GM15510 (cell line): ENCODE measurements around the gene SYNE2.

Experiments used
- POLR2A ChIP-seq: IDR thresholded peaks from 3 replicates; pipeline ENCODE4 v1.6.1; 2011; ENCODE audit warnings: borderline replicate concordance; ENCODE audit not compliant: insufficient read length; ENCODE audit errors: extremely low read depth

SYNE2 gene

DNA sequence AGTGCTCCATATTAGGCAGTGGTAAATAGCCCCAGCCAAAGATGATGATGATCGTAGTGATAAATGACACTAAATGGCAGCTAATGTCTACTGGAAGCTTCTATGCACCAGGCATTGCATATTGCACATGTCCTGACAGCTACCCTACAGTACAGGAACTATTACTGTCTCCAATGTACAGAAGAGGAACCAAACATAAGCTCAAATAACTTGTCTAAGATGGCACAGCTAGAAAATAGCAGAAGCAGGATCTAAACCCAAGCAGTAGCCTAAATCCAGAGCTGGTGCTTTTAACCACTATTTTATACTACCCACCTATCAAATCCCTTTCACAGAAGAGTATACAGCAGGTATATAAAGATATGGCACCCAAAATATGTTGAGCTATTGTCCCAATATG lies 412.4 kb downstream of the SYNE2 start:
- no peak for TF ChIP-seq POLR2A

DNA sequence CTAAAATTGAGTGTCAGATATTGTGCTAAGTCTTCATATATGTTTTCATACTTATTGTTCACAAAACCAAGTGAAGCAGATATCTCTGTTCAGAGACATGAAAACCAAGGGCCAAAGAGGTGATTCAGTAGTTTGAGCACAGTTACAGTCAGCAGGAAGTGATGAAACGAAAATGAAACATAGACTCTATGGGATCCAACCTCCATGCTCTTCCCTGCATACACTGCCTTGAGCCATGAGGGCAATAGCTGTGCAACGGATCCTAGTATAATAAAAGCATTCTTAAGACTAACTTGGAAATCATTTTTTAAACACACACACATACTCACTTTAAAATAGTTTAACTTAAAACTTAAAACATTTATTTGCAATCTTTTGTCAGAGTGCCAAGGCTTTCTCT lies 413.4 kb downstream of the SYNE2 start:
- TF ChIP-seq POLR2A, result no peak

DNA sequence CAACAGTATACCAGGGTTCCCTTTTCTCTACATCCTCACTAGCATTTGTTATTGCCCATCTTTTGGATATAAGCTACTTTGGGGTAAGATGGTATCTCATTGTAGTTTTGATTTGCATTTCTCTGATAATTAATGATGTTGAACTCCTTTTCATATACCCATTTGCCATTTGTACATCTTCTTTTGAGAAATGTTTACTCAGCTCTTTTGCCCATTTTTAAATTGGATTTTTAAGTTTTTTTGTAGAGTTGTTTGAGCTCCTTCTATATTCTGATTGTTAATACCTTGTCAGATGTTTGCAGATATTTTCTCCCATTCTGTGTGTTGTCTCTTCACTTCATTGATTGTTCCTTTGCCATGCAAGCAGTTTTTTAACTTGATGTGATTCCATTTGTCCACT lies 419.2 kb downstream of the SYNE2 start:
- no peak for TF ChIP-seq POLR2A
